Measurements from ENCODE around the gene APOL5.

APOL5 gene

DNA sequence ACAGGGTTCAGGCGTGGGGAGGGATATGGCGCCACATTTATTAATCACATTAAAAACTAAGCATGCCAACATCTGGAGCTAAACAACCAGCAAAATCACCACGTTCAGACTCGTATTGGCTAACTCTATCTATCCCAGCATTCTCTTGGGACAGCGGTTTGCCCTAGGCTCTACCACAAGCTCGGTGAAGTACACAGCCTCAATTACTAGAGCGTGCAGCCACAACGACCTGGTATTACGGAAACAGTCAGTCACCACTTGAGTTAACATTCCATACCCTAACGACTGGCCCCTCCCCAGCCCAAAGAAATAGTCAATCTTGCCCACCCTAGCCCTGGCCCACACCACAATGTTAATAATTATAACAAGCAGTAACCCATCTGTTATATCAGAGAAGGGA is 32.1 kb downstream of the APOL5 start:
- TF ChIP-seq, protein P1, sequence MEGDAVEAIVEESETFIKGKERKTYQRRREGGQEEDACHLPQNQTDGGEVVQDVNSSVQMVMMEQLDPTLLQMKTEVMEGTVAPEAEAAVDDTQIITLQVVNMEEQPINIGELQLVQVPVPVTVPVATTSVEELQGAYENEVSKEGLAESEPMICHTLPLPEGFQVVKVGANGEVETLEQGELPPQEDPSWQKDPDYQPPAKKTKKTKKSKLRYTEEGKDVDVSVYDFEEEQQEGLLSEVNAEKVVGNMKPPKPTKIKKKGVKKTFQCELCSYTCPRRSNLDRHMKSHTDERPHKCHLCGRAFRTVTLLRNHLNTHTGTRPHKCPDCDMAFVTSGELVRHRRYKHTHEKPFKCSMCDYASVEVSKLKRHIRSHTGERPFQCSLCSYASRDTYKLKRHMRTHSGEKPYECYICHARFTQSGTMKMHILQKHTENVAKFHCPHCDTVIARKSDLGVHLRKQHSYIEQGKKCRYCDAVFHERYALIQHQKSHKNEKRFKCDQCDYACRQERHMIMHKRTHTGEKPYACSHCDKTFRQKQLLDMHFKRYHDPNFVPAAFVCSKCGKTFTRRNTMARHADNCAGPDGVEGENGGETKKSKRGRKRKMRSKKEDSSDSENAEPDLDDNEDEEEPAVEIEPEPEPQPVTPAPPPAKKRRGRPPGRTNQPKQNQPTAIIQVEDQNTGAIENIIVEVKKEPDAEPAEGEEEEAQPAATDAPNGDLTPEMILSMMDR (IDR thresholded peaks at IDR 0.05): no peak

DNA sequence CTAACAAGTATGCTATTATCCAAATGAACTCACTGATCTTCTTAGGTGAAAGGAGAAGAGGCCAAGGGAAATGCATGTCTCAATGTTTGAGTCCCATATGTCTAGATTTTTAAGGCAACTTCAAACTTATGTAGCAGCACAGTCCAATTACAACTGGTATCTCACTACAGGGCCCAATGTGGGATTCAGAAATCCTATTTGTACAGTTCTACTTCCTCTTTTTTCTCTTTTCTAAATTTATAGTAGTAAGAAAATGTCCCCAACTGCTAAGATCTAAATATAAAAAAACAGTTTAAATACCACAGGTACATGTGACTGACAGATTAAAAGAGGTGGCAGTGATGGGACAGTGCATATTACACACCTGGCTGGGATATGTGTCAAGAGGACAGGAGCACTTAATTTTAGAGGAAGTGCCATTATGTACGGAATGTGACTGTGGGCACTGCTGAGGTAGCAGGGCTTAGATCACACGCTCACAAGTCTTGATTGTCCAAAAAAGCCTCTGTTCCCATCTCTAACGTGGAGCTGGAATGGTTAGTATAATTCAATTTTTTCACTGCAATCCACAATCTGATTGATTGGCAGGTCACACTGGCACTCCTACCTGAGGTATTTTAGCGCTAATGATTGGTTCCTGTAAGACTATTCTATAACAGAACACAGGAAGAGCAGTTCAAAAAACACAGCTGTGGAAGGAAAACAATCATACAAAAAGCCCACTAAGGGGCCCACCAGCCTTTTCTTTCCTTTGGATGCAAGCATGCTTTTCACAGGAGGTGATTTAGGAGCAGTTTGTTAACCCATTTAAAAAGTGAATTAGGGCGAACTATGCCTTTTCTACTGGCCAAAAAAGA is 34.6 kb downstream of the APOL5 start:
- TF ChIP-seq, protein P1 (IDR thresholded peaks at IDR 0.05): no peak

DNA sequence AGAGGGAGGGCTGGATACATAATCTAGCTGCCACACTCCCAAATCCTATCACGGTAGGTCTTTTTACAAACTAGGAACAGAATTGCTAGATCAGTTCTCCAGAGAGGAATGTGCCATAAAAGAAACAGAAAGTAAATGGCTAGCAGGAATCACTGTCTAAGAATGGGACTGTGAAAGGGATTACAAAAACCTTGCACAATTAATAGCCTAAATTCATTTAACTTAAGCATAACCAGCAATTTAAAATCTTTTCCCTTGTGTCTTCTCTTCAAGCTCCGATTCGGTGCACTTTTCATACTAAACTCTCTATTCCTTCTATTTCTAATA is 35.2 kb downstream of the APOL5 start:
- TF ChIP-seq, protein P1 (IDR thresholded peaks at IDR 0.05): no peak

DNA sequence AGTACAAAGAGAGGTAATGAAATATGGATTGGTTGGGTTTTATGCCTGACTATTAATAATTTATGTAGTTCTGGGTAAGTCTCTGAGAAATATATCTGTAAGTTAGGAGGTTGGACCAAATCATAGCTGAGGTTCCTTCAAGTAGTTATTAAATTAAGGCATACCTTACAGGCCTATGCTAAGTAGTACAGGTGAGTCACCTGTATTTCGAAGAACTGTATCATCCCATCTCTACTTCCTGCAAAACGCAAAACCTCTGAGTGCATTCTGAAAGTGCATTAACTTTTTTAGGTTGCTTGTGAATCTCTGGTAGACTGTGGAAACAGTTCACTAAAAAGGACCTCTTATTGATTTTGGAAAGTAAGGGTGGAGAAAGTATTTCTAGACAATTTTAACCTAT is 37.1 kb downstream of the APOL5 start:
- TF ChIP-seq, protein P1 (IDR thresholded peaks at IDR 0.05): no peak

DNA sequence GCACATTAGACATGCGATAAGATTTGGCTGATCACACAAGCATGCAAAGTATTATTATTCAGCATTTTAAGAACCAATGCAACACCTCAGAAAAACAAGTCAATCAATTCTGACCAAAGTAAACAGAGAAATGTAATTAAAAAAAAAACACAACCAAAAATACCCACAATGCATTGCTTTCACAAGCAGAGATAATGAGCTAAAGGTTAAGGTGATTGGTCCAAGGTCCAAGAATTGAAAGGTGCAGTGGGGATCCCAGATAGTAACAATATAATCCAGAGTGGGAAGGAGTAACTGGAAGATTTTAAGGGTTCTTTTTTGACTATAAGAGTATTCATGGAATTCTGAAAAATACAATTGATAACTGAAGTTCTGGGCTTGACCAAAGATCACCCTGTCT is 39.0 kb downstream of the APOL5 start:
- TF ChIP-seq, protein P1 (IDR thresholded peaks at IDR 0.05): no peak

DNA sequence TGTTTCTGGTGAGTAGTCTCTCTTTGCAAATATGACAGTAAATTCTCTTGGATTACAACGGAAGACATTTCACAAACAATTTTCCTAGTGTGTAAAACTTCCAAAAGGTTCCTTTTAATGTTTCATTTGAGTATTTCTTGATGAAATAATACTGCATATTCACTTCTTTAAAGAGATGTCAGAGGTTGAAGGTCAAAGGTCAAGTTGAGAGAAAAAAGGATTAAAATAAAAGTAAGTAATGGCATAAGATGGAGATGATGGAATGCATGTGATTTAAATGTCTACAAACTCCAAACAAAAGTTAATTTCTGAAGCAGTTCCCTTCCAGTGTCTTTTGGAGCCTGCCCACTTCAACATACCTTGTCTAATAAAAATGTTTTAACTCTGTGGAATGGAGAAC is 40.7 kb downstream of the APOL5 start:
- TF ChIP-seq, protein P1 (IDR thresholded peaks at IDR 0.05): no peak

DNA sequence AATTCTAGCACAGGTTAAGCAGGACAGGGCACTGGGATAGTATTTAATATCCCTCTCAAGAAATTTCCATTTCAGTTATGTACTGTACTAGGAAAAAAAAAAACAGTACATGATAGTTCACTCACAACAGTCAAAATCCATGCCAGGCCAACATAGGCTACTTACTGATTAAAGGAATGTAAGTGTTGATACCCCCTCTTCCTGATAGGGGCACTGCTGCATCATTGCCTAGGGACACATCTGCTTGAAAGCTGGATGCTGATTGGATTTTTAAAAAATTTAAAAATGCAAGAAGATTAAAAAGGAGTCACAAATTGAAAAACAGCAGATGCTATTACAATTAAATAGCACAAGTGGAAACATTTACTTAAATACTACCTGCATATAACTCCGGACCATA is 43.4 kb downstream of the APOL5 start:
- TF ChIP-seq, protein P1 (IDR thresholded peaks at IDR 0.05): peak; percentile 32; the same call in 1 of the 2 replicates

Measured in LNCAP (cell line).